Ishikawa (cell line): Measurements from ENCODE around the gene SLC35G6.

Experiments used
- CEBPB ChIP-seq: IDR thresholded peaks from 2 replicates; pipeline ENCODE4 v1.6.1; 2012
- CREB1 ChIP-seq: IDR thresholded peaks from 2 replicates; pipeline ENCODE4 v1.6.1; 2012; ENCODE audit warnings: low read depth
- EGR1 ChIP-seq: IDR thresholded peaks from 2 replicates; pipeline ENCODE4 v1.6.1; 2012
- EP300 ChIP-seq: IDR thresholded peaks from 2 replicates; pipeline ENCODE4 v1.6.1; 2012; ENCODE audit warnings: borderline replicate concordance
- FOXM1 ChIP-seq: IDR thresholded peaks from 2 replicates; pipeline ENCODE4 v1.6.1; 2012; ENCODE audit warnings: low read depth, borderline replicate concordance
- NFIC ChIP-seq: IDR thresholded peaks from 2 replicates; pipeline ENCODE4 v1.6.1; 2012
- RAD21 ChIP-seq: IDR thresholded peaks from 2 replicates; pipeline ENCODE4 v1.6.1; 2012; ENCODE audit warnings: low read depth
- REST ChIP-seq: IDR thresholded peaks from 2 replicates; pipeline ENCODE4 v1.6.1; 2012; ENCODE audit warnings: low read depth, mild to moderate bottlenecking
- TAF1 ChIP-seq: IDR thresholded peaks from 2 replicates; pipeline ENCODE4 v1.6.1; 2012; ENCODE audit warnings: low read depth, mild to moderate bottlenecking
- TCF12 ChIP-seq: IDR thresholded peaks from 2 replicates; pipeline ENCODE4 v1.6.1; 2012; ENCODE audit warnings: low read depth
- TEAD4 ChIP-seq: IDR thresholded peaks from 2 replicates; pipeline ENCODE4 v1.6.1; 2012
- YY1 ChIP-seq: IDR thresholded peaks from 2 replicates; pipeline ENCODE4 v1.6.1; 2012; ENCODE audit warnings: low read depth
- ZBTB7A ChIP-seq: IDR thresholded peaks from 2 replicates; pipeline ENCODE4 v1.6.1; 2012; ENCODE audit warnings: low read depth
- TF ChIP-seq, protein P1 (sequence below): IDR thresholded peaks from 2 replicates; pipeline ENCODE4 v1.6.1; 2012
- TF ChIP-seq, protein P2 (sequence below): IDR thresholded peaks from 2 replicates; pipeline ENCODE4 v1.6.1; 2012

SLC35G6 gene

DNA sequence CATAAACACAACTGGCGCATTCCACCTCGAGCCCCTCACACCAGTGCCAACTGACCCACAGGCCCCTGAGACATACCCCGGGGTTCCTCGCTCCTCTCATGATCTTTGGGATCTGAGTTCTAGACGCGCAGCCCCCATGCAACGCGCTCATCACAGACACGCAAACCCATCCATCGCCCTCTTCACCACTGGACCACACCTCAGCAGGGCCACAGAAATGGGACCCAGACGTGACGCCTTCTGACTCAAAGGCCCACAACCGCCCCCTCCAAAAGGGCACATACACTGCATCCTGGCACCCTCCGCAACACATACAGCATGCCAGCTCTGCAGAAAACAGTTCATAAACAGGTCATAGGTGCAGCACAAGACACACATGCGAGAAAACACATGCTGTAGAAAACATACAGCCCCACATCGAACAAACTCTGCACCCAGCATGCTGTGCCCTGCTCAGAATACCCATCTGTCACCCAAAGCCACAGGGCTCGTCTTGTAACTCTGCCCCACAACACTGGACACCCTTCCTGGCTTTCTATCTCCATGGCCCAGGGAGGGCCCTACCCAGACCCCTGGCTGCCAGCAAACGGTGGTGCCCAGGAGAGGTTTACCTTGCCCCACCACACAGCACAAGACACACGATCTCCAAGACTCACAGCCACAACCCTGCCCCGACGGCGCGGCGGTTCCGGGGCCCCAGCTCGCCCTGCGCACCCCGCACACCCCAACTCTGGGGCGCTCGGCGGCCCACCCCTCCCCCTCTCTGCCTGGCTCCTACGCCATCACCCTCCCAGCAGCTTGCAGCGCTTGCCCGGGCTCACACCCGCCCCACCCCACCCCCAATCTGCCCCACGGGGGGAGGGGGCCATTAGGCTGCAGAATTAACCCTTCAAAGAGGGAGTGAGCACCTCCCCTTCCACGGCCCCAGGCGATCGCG, 2.7 kb upstream of the SLC35G6 start:
- TF ChIP-seq YY1 (peak; percentile 8; the same call in 1 of the 2 replicates), NFIC (no peak), TAF1 (0 out of 2 replicates have a peak, but pooled peaks have one; percentile 21), EP300 (no peak)
- TF ChIP-seq, protein P1, sequence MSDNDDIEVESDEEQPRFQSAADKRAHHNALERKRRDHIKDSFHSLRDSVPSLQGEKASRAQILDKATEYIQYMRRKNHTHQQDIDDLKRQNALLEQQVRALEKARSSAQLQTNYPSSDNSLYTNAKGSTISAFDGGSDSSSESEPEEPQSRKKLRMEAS, result 0 out of 2 replicates have a peak, but pooled peaks have one; percentile 8

GRCh38 chr17:7479213-7480088, 1.8 kb upstream of the SLC35G6 start, which contains the start of gene ZBTB4:
TSS of gene ZBTB4 (minus strand) at chr17:7479631. CDS start at chr17:7466801, 12,830 bp downstream.
- TF ChIP-seq, protein P2, sequence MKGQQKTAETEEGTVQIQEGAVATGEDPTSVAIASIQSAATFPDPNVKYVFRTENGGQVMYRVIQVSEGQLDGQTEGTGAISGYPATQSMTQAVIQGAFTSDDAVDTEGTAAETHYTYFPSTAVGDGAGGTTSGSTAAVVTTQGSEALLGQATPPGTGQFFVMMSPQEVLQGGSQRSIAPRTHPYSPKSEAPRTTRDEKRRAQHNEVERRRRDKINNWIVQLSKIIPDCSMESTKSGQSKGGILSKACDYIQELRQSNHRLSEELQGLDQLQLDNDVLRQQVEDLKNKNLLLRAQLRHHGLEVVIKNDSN, result no peak; the same call in 1 of the 2 replicates
- TF ChIP-seq TAF1 (0 out of 2 replicates have a peak, but pooled peaks have one; percentile 14), ZBTB7A (peak; percentile 68)

- TF ChIP-seq YY1, result no peak
- TF ChIP-seq RAD21, result no peak
- TF ChIP-seq EGR1, result no peak
- TF ChIP-seq TCF12, result no peak
- 0 out of 2 replicates have a peak, but pooled peaks have one; percentile 43 for TF ChIP-seq TEAD4
Measured at GRCh38 chr17:7480089-7480384, 1.2 kb upstream of the SLC35G6 start.

GRCh38 chr17:7483255-7484066, 2.2 kb downstream of the SLC35G6 start:
- peak; percentile 20; the same call in 1 of the 2 replicates for TF ChIP-seq TCF12
- TF ChIP-seq NFIC, result no peak
- no peak for TF ChIP-seq EGR1
- TF ChIP-seq CREB1, result peak; percentile 69
- TF ChIP-seq YY1, result peak; percentile 86
- TF ChIP-seq, protein P1, result peak; percentile 62; the same call in 1 of the 2 replicates

- TF ChIP-seq YY1, result peak; percentile 74
- TF ChIP-seq, protein P1, result peak; percentile 80
- TF ChIP-seq FOXM1, result no peak
- peak; percentile 99 for TF ChIP-seq TAF1
- peak; percentile 47; the same call in 1 of the 2 replicates for TF ChIP-seq EP300
- TF ChIP-seq TCF12, result peak; percentile 50
- no peak for TF ChIP-seq REST
- no peak for TF ChIP-seq CEBPB
- TF ChIP-seq EGR1, result peak; percentile 57
- TF ChIP-seq, protein P2, result 0 out of 2 replicates have a peak, but pooled peaks have one; percentile 10
- no peak for TF ChIP-seq RAD21
- peak; percentile 50; the same call in 1 of the 2 replicates for TF ChIP-seq ZBTB7A
- peak; percentile 46 for TF ChIP-seq NFIC
- TF ChIP-seq TEAD4, result peak; percentile 68; the same call in 1 of the 2 replicates
- TF ChIP-seq CREB1, result no peak; the same call in 1 of the 2 replicates
Measured at GRCh38 chr17:7484067-7484918, 3.0 kb downstream of the SLC35G6 start, which contains the start of gene POLR2A. TSS of gene POLR2A (plus strand) at chr17:7484366.
